CD4-positive, alpha-beta T cell treated with Interleukin-2 at 100 ng/mL for 4 hours (primary cell): ENCODE measurements around the gene KSR2.

ENCODE experiments used
- DNase-seq: peaks from one replicate; pipeline ENCODE4 v3.0.0-alpha.2; 2020; ENCODE audit warnings: low spot score

Gene KSR2

GRCh38 chr12:117498880-117499279 is 469.9 kb downstream of the KSR2 start:
- no peak for DNase-seq

- DNase-seq, result no peak
Observed at GRCh38 chr12:117498256-117498655, 470.5 kb downstream of the KSR2 start.

GRCh38 chr12:117497407-117497806 is 471.4 kb downstream of the KSR2 start:
- no peak for DNase-seq

GRCh38 chr12:117494833-117495655 is 473.7 kb downstream of the KSR2 start:
- no peak for DNase-seq

GRCh38 chr12:117491711-117492110 is 477.1 kb downstream of the KSR2 start:
- no peak for DNase-seq

GRCh38 chr12:117490130-117490529 is 478.7 kb downstream of the KSR2 start:
- no peak for DNase-seq

- DNase-seq, result no peak
Observed at GRCh38 chr12:117489671-117490070, 479.1 kb downstream of the KSR2 start.

- DNase-seq, result no peak
Observed at GRCh38 chr12:117486840-117487659, 481.7 kb downstream of the KSR2 start.

GRCh38 chr12:117485984-117486839 is 482.6 kb downstream of the KSR2 start:
- DNase-seq, result no peak

- no peak for DNase-seq
Observed at GRCh38 chr12:117484901-117485300, 483.9 kb downstream of the KSR2 start.

GRCh38 chr12:117483501-117483900 is 485.3 kb downstream of the KSR2 start:
- no peak for DNase-seq

GRCh38 chr12:117481470-117481869 is 487.3 kb downstream of the KSR2 start:
- no peak for DNase-seq

- DNase-seq, result no peak
Observed at GRCh38 chr12:117476341-117476740, 492.4 kb downstream of the KSR2 start.

GRCh38 chr12:117473856-117474255 is 494.9 kb downstream of the KSR2 start:
- DNase-seq, result no peak

- no peak for DNase-seq
Observed at GRCh38 chr12:117472983-117473382, 495.8 kb downstream of the KSR2 start.

- DNase-seq, result no peak
Observed at GRCh38 chr12:117470804-117471203, 498.0 kb downstream of the KSR2 start.

- no peak for DNase-seq
Observed at GRCh38 chr12:117469883-117470483, 498.8 kb downstream of the KSR2 start.

- DNase-seq, result no peak
Observed at GRCh38 chr12:117468016-117468415, 500.8 kb downstream of the KSR2 start.

GRCh38 chr12:117467588-117467987 is 501.2 kb downstream of the KSR2 start:
- DNase-seq, result no peak

GRCh38 chr12:117466677-117467362 is 502.0 kb downstream of the KSR2 start:
- no peak for DNase-seq

GRCh38 chr12:117461732-117462131 is 507.1 kb downstream of the KSR2 start:
- no peak for DNase-seq
